Mesendoderm (in vitro differentiated cells): ENCODE data around the gene KNCN.

ENCODE experiments used
- DNase-seq: peaks from one replicate; pipeline ENCODE4 v3.0.0; 2013
- H2AK5ac ChIP-seq: 2 replicates; pipeline ENCODE4 v1.6.1; 2013; ENCODE audit warnings: low read length, inconsistent platforms
- H2BK120ac ChIP-seq: 2 replicates; pipeline ENCODE4 v1.6.1; 2013; ENCODE audit warnings: low read depth, mild to moderate bottlenecking, low read length, moderate library complexity, mixed read lengths
- H2BK15ac ChIP-seq: replicated peaks from 2 replicates; pipeline ENCODE4 v1.6.1; 2013; ENCODE audit warnings: low read depth, mild to moderate bottlenecking, moderate library complexity
- H2BK5ac ChIP-seq: 2 replicates; pipeline ENCODE4 v1.6.1; 2013; ENCODE audit warnings: low read length, inconsistent platforms
- H3K18ac ChIP-seq: 2 replicates; pipeline ENCODE4 v1.6.1; 2013; ENCODE audit warnings: mild to moderate bottlenecking, low read length, mixed read lengths
- H3K23ac ChIP-seq: one replicate; pipeline ENCODE4 v1.6.1; 2013; ENCODE audit warnings: low read length
- H3K27ac ChIP-seq: 2 replicates; pipeline ENCODE4 v1.5.1; 2013; ENCODE audit warnings: low read depth, mild to moderate bottlenecking, inconsistent platforms, low read length, moderate library complexity
- H3K27me3 ChIP-seq: 2 replicates; pipeline ENCODE4 v1.6.1; 2013; ENCODE audit warnings: low read length, control low read depth, mild to moderate bottlenecking, inconsistent platforms; ENCODE audit not compliant: insufficient read depth, poor library complexity
- H3K36me3 ChIP-seq: 2 replicates; pipeline ENCODE4 v1.6.1; 2013; ENCODE audit warnings: low read length, inconsistent platforms; ENCODE audit not compliant: control insufficient read depth, insufficient read depth
- H3K4ac ChIP-seq: one replicate; pipeline ENCODE4 v1.6.1; 2013; ENCODE audit warnings: low read depth, mild to moderate bottlenecking, low read length, moderate library complexity
- H3K4me1 ChIP-seq: 2 replicates; pipeline ENCODE4 v1.6.1; 2013; ENCODE audit warnings: low read depth, low read length, inconsistent platforms; ENCODE audit not compliant: control insufficient read depth
- H3K4me2 ChIP-seq: 2 replicates; pipeline ENCODE4 v1.6.1; 2013; ENCODE audit warnings: low read length
- H3K4me3 ChIP-seq: 2 replicates; pipeline ENCODE4 v1.5.1; 2013; ENCODE audit warnings: mild to moderate bottlenecking, low read length
- H3K56ac ChIP-seq: one replicate; pipeline ENCODE4 v1.6.1; 2013; ENCODE audit warnings: low read length
- H3K79me1 ChIP-seq: 2 replicates; pipeline ENCODE4 v1.6.1; 2013; ENCODE audit warnings: low read length, inconsistent platforms
- H3K79me2 ChIP-seq: 2 replicates; pipeline ENCODE4 v1.6.1; 2013; ENCODE audit warnings: mild to moderate bottlenecking, low read length; ENCODE audit not compliant: control insufficient read depth, insufficient read depth
- H3K9ac ChIP-seq: 2 replicates; pipeline ENCODE4 v1.6.1; 2013; ENCODE audit warnings: low read length, inconsistent platforms
- H4K5ac ChIP-seq: one replicate; pipeline ENCODE4 v1.6.1; 2013; ENCODE audit warnings: low read length
- H4K8ac ChIP-seq: one replicate; pipeline ENCODE4 v1.6.1; 2013; ENCODE audit warnings: low read depth, mild to moderate bottlenecking, control low read depth, low read length, moderate library complexity
- WGBS: extraction: QIAGEN DNeasy Blood & Tissue Kit; methylation state at CpG from one replicate; pipeline ENCODE4 v1.1.7; 2013; ENCODE audit warnings: low lambda C conversion rate, missing lambda C conversion rate; ENCODE audit not compliant: insufficient coverage; ENCODE audit errors: extremely low coverage; 5-methylcytosine and 5-hydroxymethylcytosine counted together

Gene KNCN

GRCh38 chr1:46496505-46496904, 54.9 kb downstream of the KNCN start:
- no peaks in the 10 kb centered on the region for H3K79me2 ChIP-seq
- H2BK120ac ChIP-seq: no peak overlapping the region
- no peak overlapping the region for H4K5ac ChIP-seq
- H3K36me3 ChIP-seq: no peaks in the 10 kb centered on the region
- no peaks in the 10 kb centered on the region for H3K79me1 ChIP-seq
- H4K8ac ChIP-seq: no peak overlapping the region
- no peak overlapping the region for H3K4me2 ChIP-seq
- peaks cover 37% of the 10 kb centered on the region for H3K27me3 ChIP-seq
- H3K4me3 ChIP-seq: no peak overlapping the region
- H3K4ac ChIP-seq: no peak overlapping the region
- H3K9ac ChIP-seq: no peak overlapping the region
- peaks cover 4% of the 10 kb centered on the region for H3K4me1 ChIP-seq
- no peak overlapping the region for H3K56ac ChIP-seq
- no CpG with 5 or more reads among the region's 6 CpGs for WGBS
- H3K27ac ChIP-seq: no peak overlapping the region
- no peak overlapping the region for H3K18ac ChIP-seq
- H2AK5ac ChIP-seq: no peak overlapping the region
- H3K23ac ChIP-seq: no peak overlapping the region
- H2BK15ac ChIP-seq: no peak overlapping the region
- H2BK5ac ChIP-seq: no peak overlapping the region
- DNase-seq: no peak

- no CpG with 5 or more reads among the region's 2 CpGs for WGBS
- no peaks in the 10 kb centered on the region for H3K36me3 ChIP-seq
These were observed 55.7 kb downstream of the KNCN start for GRCh38 chr1:46495778-46496177.

More at GRCh38 chr1:46495778-46496177, 55.7 kb downstream of the KNCN start:
- no peak overlapping the region for H2BK15ac ChIP-seq
- no peak overlapping the region for H4K5ac ChIP-seq
- no peaks in the 10 kb centered on the region for H3K79me1 ChIP-seq
- no peak overlapping the region for H3K9ac ChIP-seq
- H2BK5ac ChIP-seq: no peak overlapping the region
- H3K27me3 ChIP-seq: peaks cover 44% of the 10 kb centered on the region
- H3K4me2 ChIP-seq: no peak overlapping the region
- H3K79me2 ChIP-seq: no peaks in the 10 kb centered on the region
- DNase-seq: no peak
- no peak overlapping the region for H2AK5ac ChIP-seq
- H3K4me3 ChIP-seq: no peak overlapping the region
- no peak overlapping the region for H3K27ac ChIP-seq
- H4K8ac ChIP-seq: no peak overlapping the region
- peaks cover 4% of the 10 kb centered on the region for H3K4me1 ChIP-seq
- H3K56ac ChIP-seq: no peak overlapping the region
- H2BK120ac ChIP-seq: no peak overlapping the region
- H3K18ac ChIP-seq: no peak overlapping the region
- no peak overlapping the region for H3K23ac ChIP-seq
- no peak overlapping the region for H3K4ac ChIP-seq
